Measurements from ENCODE around the gene PDCD10. TPM values are rescaled to one million over a fixed set of nuclear protein-coding genes. Genes with fewer than 3 reads are reported as not detected.
A peak's percentile ranks its signal among the peaks of the same experiment; 100 is the strongest.

PDCD10 gene
- total RNA-seq, 2 donors from 2014 or later, result 46.8 to 63.3 TPM

GRCh38 chr3:167728632-167729323 is 5.9 kb downstream of the PDCD10 start:
- DNase-seq (no peak), ATAC-seq (replicated peaks in 1 of 2) (no peak)
- Mint-ChIP-seq H3K27ac (peak overlapping the region; percentile 63), H3K36me3 (ENCODE audit: insufficient read depth in 2 of 2) (peaks cover 0 to 3% of the 10 kb centered on the region in 2 donors), H3K4me1 (ENCODE audit: low read depth) (peaks cover 16% of the 10 kb centered on the region), H3K4me3 (no peak overlapping the region), H3K9me3 (no peaks in the 10 kb centered on the region), H3K27me3 (ENCODE audit: low read depth) (no peaks in the 10 kb centered on the region)

GRCh38 chr3:167728176-167728575 is 6.5 kb downstream of the PDCD10 start:
- peaks cover 0 to 3% of the 10 kb centered on the region in 2 donors for H3K36me3 Mint-ChIP-seq (ENCODE audit: insufficient read depth in 2 of 2)
- no peak overlapping the region for H3K4me3 Mint-ChIP-seq
- H3K9me3 Mint-ChIP-seq, result no peaks in the 10 kb centered on the region
- ATAC-seq (replicated peaks in 1 of 2), result no peak
- no peaks in the 10 kb centered on the region for H3K27me3 Mint-ChIP-seq (ENCODE audit: low read depth)
- peaks cover 18% of the 10 kb centered on the region for H3K4me1 Mint-ChIP-seq (ENCODE audit: low read depth)
- no peak for DNase-seq
- H3K27ac Mint-ChIP-seq, result no peak overlapping the region

GRCh38 chr3:167723872-167724271 is 10.8 kb downstream of the PDCD10 start:
- peaks cover 6 to 19% of the 10 kb centered on the region in 2 donors for H3K36me3 Mint-ChIP-seq (ENCODE audit: insufficient read depth in 2 of 2)
- H3K4me1 Mint-ChIP-seq (ENCODE audit: low read depth), result peaks cover 22% of the 10 kb centered on the region

GRCh38 chr3:167723025-167723512 is 11.6 kb downstream of the PDCD10 start:
- no peak overlapping the region for H3K27ac Mint-ChIP-seq
- peaks cover 11 to 27% of the 10 kb centered on the region in 2 donors for H3K36me3 Mint-ChIP-seq (ENCODE audit: insufficient read depth in 2 of 2)
- ATAC-seq (replicated peaks in 1 of 2) (no peak), DNase-seq (no peak)
- no peak overlapping the region for H3K4me3 Mint-ChIP-seq
- no peaks in the 10 kb centered on the region for H3K27me3 Mint-ChIP-seq (ENCODE audit: low read depth)
- H3K4me1 Mint-ChIP-seq (ENCODE audit: low read depth), result peaks cover 14% of the 10 kb centered on the region
- H3K9me3 Mint-ChIP-seq, result no peaks in the 10 kb centered on the region

More at GRCh38 chr3:167723872-167724271, 10.8 kb downstream of the PDCD10 start:
- Mint-ChIP-seq H3K9me3 (no peaks in the 10 kb centered on the region), H3K27me3 (ENCODE audit: low read depth) (no peaks in the 10 kb centered on the region), H3K4me3 (no peak overlapping the region), H3K27ac (no peak overlapping the region)
- DNase-seq (no peak), ATAC-seq (replicated peaks in 1 of 2) (no peak)

GRCh38 chr3:167718582-167718981 is 16.1 kb downstream of the PDCD10 start:
- Mint-ChIP-seq H3K27ac (no peak overlapping the region), H3K9me3 (peaks cover 0 to 2% of the 10 kb centered on the region in 2 donors), H3K27me3 (ENCODE audit: low read depth) (no peaks in the 10 kb centered on the region), H3K36me3 (ENCODE audit: insufficient read depth in 2 of 2) (peaks cover 22 to 49% of the 10 kb centered on the region in 2 donors), H3K4me1 (ENCODE audit: low read depth) (peaks cover 33% of the 10 kb centered on the region), H3K4me3 (no peak overlapping the region)
- ATAC-seq (replicated peaks in 1 of 2), result no peak
- no peak for DNase-seq

- Mint-ChIP-seq H3K4me3 (no peak overlapping the region), H3K4me1 (ENCODE audit: low read depth) (peaks cover 37% of the 10 kb centered on the region), H3K9me3 (peaks cover 0 to 2% of the 10 kb centered on the region in 2 donors), H3K36me3 (ENCODE audit: insufficient read depth in 2 of 2) (peaks cover 23 to 63% of the 10 kb centered on the region in 2 donors), H3K27me3 (ENCODE audit: low read depth) (no peaks in the 10 kb centered on the region), H3K27ac (no peak overlapping the region)
- DNase-seq (no peak), ATAC-seq (replicated peaks in 1 of 2) (no peak)
Observed at GRCh38 chr3:167716920-167717319, 17.8 kb downstream of the PDCD10 start.

GRCh38 chr3:167714871-167715270 is 19.8 kb downstream of the PDCD10 start:
- H3K27ac Mint-ChIP-seq, result peak overlapping the region; percentile 66
- peaks cover 0 to 2% of the 10 kb centered on the region in 2 donors for H3K9me3 Mint-ChIP-seq
- ATAC-seq (replicated peaks in 1 of 2) (no peak), DNase-seq (no peak)
- peaks cover 20 to 58% of the 10 kb centered on the region in 2 donors for H3K36me3 Mint-ChIP-seq (ENCODE audit: insufficient read depth in 2 of 2)
- H3K27me3 Mint-ChIP-seq (ENCODE audit: low read depth), result no peaks in the 10 kb centered on the region
- H3K4me3 Mint-ChIP-seq, result no peak overlapping the region
- peaks cover 57% of the 10 kb centered on the region for H3K4me1 Mint-ChIP-seq (ENCODE audit: low read depth)

- ATAC-seq (replicated peaks in 1 of 2) (no peak), DNase-seq (no peak)
- H3K27ac Mint-ChIP-seq, result peak overlapping the region; percentile 96
- H3K27me3 Mint-ChIP-seq (ENCODE audit: low read depth), result no peaks in the 10 kb centered on the region
- peaks cover 0 to 2% of the 10 kb centered on the region in 2 donors for H3K9me3 Mint-ChIP-seq
- H3K4me3 Mint-ChIP-seq, result peak overlapping the region in 1 of 2 donors; percentile 44
- peaks cover 58% of the 10 kb centered on the region for H3K4me1 Mint-ChIP-seq (ENCODE audit: low read depth)
- peaks cover 14 to 45% of the 10 kb centered on the region in 2 donors for H3K36me3 Mint-ChIP-seq (ENCODE audit: insufficient read depth in 2 of 2)
Observed at GRCh38 chr3:167712445-167712844, 22.2 kb downstream of the PDCD10 start.

GRCh38 chr3:167711439-167711838 is 23.3 kb downstream of the PDCD10 start:
- Mint-ChIP-seq H3K27me3 (ENCODE audit: low read depth) (no peaks in the 10 kb centered on the region), H3K36me3 (ENCODE audit: insufficient read depth in 2 of 2) (peaks cover 16 to 45% of the 10 kb centered on the region in 2 donors), H3K4me1 (ENCODE audit: low read depth) (peaks cover 64% of the 10 kb centered on the region), H3K4me3 (no peak overlapping the region), H3K9me3 (peaks cover 0 to 2% of the 10 kb centered on the region in 2 donors), H3K27ac (no peak overlapping the region)
- no peak for ATAC-seq (replicated peaks in 1 of 2)
- DNase-seq, result no peak

GRCh38 chr3:167710552-167710951 is 24.1 kb downstream of the PDCD10 start:
- Mint-ChIP-seq H3K9me3 (peaks cover 0 to 2% of the 10 kb centered on the region in 2 donors), H3K27ac (peak overlapping the region; percentile 7), H3K4me3 (no peak overlapping the region), H3K27me3 (ENCODE audit: low read depth) (no peaks in the 10 kb centered on the region), H3K4me1 (ENCODE audit: low read depth) (peaks cover 59% of the 10 kb centered on the region), H3K36me3 (ENCODE audit: insufficient read depth in 2 of 2) (peaks cover 12 to 42% of the 10 kb centered on the region in 2 donors)
- DNase-seq (no peak), ATAC-seq (replicated peaks in 1 of 2) (no peak)

- ATAC-seq (replicated peaks in 1 of 2), result no peak
- peaks cover 10 to 37% of the 10 kb centered on the region in 2 donors for H3K36me3 Mint-ChIP-seq (ENCODE audit: insufficient read depth in 2 of 2)
- peaks cover 52% of the 10 kb centered on the region for H3K4me1 Mint-ChIP-seq (ENCODE audit: low read depth)
- H3K27ac Mint-ChIP-seq, result no peak overlapping the region
- no peak for DNase-seq
- no peaks in the 10 kb centered on the region for H3K9me3 Mint-ChIP-seq
- H3K4me3 Mint-ChIP-seq, result no peak overlapping the region
- no peaks in the 10 kb centered on the region for H3K27me3 Mint-ChIP-seq (ENCODE audit: low read depth)
Observed at GRCh38 chr3:167709690-167710089, 25.0 kb downstream of the PDCD10 start.

GRCh38 chr3:167705840-167706239 is 28.9 kb downstream of the PDCD10 start:
- no peak for DNase-seq
- Mint-ChIP-seq H3K4me3 (no peak overlapping the region), H3K27ac (no peak overlapping the region), H3K9me3 (no peaks in the 10 kb centered on the region), H3K4me1 (ENCODE audit: low read depth) (peaks cover 16% of the 10 kb centered on the region), H3K36me3 (ENCODE audit: insufficient read depth in 2 of 2) (peaks cover 8 to 17% of the 10 kb centered on the region in 2 donors), H3K27me3 (ENCODE audit: low read depth) (no peaks in the 10 kb centered on the region)
- no peak for ATAC-seq (replicated peaks in 1 of 2)

GRCh38 chr3:167700926-167701325 is 33.8 kb downstream of the PDCD10 start:
- H3K27ac Mint-ChIP-seq, result peak overlapping the region; percentile 64
- H3K36me3 Mint-ChIP-seq (ENCODE audit: insufficient read depth in 2 of 2), result peaks cover 4 to 11% of the 10 kb centered on the region in 2 donors
- no peaks in the 10 kb centered on the region for H3K9me3 Mint-ChIP-seq
- DNase-seq, result no peak
- no peak overlapping the region for H3K4me3 Mint-ChIP-seq
- H3K27me3 Mint-ChIP-seq (ENCODE audit: low read depth), result no peaks in the 10 kb centered on the region
- ATAC-seq (replicated peaks in 1 of 2), result no peak
- H3K4me1 Mint-ChIP-seq (ENCODE audit: low read depth), result peaks cover 10% of the 10 kb centered on the region
